SKM-1 treated with dmso at 0.1 percent for 144 hours (cell line): ENCODE data around the gene CAPN3.

ENCODE experiments used
- DNase-seq: peaks from one replicate; lab custom pipeline; 2025; ENCODE audit not compliant: unreplicated experiment; lab: John Stamatoyannopoulos, UW

CAPN3 gene

DNA sequence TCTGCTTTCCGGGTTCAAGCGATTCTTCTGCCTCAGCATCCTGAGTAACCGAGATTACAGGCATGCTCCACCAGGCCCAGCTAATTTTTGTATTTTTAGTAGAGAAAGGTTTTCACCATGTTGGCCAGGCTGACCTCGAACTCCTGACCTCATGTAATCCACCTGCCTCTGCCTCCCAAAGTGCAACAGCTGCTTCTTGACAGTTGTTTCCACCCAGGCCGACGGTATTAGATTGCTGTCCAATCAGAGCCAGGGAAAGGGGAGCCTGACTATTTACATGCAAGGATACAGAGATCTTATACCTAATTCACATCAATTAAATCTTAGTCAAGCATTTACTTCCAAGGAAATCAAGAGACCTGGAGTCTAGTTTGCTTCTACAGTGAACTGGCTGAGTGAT lies 4.0 kb upstream of the CAPN3 start:
- no peak for DNase-seq

GRCh38 chr15:42356851-42357250 lies 2.5 kb upstream of the CAPN3 start:
- DNase-seq, result no peak

GRCh38 chr15:42358141-42358540 lies 1.2 kb upstream of the CAPN3 start:
- no peak for DNase-seq

DNA sequence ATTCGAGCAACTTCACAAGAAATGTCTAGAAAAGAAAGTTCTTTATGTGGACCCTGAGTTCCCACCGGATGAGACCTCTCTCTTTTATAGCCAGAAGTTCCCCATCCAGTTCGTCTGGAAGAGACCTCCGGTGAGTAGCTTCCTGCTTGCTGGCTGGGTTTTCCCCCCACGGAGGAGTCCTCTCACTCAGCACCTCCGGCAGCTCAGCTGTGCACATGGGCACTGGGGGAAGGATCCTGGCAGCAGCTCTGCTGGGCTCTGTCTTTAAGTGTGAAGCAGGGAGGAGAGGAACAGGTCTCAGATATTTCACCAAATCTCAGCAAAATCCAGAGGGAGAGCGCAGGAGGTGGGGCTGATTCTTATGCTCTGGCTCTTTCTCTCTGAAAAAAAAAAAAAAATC lies 684 bp downstream of the CAPN3 start:
- no peak for DNase-seq

DNA sequence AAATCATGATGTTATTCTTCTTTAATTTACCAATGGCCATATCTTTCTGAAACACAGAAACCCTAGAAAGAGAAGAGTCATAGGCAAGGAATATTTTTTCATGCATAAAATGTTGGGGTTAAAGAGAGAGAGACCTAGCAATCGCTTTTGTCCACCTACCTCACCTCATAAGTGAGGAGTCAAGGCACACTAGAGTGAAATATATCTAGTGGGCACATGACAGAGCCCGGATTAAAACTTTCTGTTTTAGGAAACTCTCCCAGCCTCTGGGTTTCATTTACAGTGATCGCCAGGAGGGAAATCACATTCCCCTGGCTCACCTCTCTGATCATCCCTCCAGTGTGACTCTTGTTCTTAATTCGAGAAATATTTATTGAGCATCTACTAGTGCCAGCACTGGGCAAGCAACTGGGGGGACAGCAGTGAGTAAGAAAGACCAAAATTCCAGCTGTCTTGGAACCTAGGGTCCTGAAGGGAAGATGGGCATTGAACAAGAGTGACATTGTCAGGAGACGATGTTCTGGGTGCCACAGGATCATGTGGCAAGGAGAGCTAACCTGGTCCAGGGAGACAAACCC lies 1.3 kb downstream of the CAPN3 start:
- no peak for DNase-seq

DNA sequence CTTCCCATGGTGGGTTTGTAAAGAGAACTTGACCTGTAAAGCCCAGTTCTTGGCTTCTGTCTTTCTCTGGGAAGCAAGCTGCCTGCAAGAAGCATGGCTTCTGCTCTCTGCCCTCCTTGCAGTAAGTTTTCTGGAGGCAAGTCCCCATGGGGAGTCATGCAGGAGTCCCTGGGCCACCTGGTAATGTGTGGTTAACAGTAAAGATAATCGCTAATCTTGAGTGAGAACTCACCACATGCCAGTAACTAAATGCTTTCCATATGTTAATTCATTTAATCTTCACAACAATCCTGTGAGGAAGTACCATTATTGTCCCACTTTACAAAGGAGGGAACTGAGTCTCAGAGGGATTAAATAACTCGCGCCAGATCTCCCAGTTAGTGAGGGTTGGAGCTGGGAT lies 4.2 kb downstream of the CAPN3 start:
- no peak for DNase-seq

DNA sequence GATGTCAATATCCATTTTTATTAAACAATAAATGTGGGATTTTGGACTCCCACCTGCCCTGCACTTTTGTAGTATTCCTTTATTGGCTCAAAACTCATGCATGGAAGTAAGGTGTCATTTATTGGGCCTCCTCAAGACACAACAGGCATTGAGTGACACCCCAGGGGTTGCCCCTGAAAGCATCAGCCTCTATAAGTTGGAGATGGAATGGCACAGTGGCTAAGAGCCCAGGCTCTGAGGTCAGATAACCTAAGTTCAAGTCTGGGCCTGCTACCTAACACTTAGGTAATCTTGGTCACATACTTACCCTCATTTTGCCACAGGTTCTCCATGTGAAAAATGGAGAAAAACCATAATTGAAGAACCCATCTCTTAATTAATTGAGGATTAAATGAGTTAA lies 4.6 kb downstream of the CAPN3 start:
- DNase-seq, result no peak

- no peak for DNase-seq
Measured at GRCh38 chr15:42364529-42364928, 5.2 kb downstream of the CAPN3 start.

DNA sequence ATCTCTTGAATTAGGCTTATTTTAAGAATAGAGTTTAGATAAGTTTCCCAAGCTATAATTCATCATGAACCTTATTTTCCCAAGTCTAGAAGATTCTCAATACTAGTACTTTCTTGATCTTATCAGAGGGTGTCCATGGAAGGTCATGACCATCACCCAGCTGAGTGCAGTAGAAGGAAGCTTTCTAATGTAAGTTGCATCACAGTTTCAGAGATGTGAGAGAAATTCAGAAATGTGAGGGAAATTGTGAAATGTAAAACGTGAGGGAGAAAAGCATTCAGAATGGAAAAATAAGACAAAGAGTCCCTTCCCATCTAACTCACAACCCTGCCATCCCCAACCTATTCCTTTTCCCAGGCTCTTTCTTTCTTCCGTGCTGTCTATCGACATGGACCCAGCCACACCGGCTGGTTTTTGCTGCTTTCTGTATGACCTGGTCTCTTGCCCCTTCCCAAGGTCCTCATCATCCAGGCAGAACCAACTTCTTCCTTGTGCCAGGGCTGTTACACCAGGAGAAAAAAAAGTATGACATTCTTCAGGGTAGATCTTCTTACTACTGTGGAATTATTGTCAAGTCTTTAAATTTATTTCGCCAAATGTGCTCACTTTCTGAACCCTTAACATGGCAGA lies 6.7 kb downstream of the CAPN3 start:
- DNase-seq, result peak; percentile 77

DNA sequence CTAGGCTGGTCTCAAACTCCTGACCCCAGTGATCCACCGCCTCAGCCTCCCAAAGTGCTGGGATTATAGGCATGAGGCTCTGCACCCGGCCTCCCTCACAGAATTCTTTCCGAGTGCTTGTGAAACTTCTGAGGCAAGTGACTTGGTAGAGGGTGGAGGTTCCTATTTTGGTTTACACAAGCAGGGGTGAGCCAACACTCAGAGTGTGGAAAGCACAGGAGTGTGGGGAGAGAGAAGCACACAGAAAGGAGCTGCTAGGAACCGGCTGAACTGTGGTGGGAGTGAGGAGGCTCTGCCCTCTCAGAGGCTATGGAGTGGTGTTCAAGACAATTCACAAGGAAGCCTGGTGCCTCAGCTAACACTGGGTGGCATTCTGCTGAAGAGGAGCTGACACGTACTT lies 7.7 kb downstream of the CAPN3 start:
- DNase-seq, result peak; percentile 93

DNA sequence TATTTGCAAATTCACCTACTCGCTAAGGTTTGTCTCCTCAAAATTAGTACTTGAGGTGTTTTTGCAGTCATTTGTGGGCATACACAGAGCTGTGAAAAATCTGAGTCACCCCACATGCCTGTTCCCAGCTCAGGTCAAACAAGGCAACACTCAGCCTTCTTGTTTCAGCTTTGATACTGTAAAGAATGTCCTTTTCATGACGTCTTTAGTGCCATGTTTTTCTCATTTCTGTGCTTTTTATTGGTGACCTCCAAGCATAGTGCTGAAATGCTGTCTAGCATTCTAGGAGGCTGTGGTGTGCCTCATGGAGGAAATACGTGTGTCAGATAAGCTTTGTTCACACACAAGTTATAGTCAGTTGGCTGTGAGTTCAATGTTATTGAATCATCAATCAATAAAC lies 8.8 kb downstream of the CAPN3 start:
- no peak for DNase-seq

DNA sequence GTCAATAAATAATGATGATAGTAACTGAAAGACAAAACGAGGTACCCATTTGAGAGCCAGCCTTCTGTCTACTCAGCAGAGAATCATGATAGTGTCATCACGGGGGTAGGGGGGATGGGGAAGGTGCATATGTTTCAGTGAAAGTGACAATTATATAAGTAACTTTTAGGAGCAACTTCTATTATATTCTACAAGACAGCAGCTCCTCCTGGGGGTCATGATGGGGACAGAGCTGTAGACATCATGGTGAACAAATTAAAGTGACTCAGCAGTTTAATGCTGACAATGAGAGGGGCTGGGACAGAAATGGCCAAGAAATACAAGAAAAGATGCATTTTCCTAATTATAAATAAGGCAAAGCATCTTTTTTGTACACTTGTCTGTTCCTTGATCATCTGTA lies 11.8 kb downstream of the CAPN3 start:
- peak; percentile 25 for DNase-seq

DNA sequence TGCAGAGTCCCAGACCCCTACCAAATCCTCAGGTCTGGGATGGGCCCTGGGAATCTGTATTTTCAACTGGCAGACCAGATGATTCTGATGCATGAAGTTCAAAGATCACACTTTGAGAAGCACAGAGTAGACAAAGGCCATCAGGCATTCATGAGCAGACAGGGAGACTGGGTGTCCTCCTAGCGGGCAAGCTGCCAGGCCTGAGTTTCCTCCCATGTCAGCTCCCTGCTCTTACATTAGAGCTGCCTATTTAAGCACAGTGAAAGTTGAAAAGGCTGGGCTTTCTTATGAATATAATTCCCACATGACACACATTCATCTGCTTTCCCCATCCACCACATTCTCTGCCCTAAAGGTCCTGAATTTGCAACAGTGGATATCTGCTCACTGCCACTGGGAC lies 14.0 kb downstream of the CAPN3 start:
- DNase-seq, result no peak

DNA sequence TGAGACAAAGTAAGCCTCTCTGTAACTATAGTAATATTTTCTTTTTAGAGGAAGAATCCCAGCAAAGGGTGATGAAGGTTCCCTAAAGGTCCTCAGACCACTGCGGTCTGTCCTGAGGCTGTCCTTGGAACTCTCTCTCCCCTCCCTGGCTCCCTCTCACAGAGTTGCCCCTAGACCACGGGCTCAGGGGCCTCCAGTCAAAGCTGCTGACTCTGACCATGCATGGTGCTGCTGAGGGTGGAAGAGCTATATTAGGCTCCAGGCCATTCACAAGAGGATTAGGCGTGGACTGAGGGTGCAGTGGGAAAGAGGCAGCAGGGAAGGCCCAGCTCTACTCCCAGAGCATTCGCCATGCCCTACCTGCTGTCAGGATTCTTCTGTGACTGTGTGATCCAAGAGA lies 14.6 kb downstream of the CAPN3 start:
- DNase-seq, result no peak

- DNase-seq, result no peak
Measured at GRCh38 chr15:42374810-42375209, 15.5 kb downstream of the CAPN3 start.

DNA sequence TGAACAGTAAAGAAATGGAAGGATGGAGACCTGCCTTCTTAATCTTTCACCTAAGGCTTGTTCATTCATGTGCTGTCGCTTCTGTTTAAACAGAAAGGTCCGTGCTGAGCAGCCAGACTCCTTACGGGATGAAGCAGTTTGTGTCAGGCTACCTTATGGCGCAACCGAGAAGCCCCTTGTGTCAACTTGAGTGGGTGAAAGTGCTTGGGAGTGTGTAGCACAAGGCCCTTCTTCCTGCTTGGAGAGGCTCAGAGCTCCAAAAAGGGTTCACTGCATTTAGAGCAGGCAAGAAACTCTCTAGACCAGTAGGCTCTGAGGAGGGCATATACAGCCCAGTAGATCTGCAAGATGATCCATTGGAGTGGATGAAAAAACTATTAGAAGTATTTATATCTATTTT lies 16.0 kb downstream of the CAPN3 start:
- no peak for DNase-seq

DNA sequence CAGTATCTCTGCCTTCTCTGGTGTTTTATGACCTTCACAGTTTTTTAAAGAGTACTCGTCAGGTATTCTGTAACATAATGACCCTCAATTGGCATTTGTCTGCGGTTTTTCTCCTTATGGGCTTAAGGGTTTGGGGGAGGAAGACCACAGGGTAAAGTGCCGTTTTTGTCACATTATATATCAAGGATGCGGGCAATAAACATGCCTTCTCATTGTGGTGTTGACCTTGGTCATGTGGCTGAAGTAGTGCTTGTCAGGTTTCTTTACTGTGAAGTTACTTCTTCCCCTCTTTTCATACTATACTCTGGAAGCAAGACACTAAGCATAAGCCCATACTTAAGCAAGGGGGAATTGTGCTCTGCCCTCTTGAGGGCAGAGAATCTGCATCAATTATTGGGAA lies 16.6 kb downstream of the CAPN3 start:
- DNase-seq, result no peak

GRCh38 chr15:42378011-42378410 lies 18.7 kb downstream of the CAPN3 start:
- no peak for DNase-seq

GRCh38 chr15:42384597-42384996 lies 25.3 kb downstream of the CAPN3 start:
- DNase-seq, result no peak

DNA sequence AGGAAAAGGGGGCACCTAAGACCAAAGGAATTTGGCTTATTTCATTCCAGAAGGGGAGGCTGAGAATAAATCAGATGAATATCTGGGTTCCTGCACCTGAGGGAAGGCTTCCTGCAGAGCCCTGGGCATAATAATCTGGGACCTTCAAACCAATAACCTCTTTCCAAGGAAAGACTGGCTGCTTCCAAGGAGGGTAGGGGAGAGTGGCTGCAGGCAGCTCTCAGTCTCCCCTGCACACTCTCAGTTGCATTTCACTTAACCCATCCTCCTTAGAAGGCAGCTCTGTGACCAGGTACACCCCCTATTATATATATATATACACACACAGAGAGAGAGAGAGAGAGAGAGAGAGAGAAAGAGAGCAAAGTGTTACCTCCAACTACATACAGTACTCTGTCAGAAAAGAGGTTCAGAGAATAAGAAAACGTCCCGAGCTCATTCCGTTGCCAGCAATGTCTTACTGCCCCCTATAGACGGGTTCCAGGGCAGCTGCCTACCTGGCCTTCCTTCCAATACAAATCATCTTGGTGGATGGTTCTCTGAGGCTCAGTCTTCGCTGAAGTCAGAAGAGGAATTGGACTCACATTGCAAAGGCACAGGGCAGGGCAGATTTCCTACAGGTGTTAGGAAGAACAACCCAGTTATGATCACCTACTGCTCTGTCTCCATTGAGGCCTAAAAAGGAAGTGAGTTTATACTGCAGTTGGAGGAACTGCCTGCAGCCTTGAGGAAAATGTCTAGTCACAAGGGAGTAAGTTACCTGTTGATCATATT lies 26.1 kb downstream of the CAPN3 start:
- peak; percentile 69 for DNase-seq

DNA sequence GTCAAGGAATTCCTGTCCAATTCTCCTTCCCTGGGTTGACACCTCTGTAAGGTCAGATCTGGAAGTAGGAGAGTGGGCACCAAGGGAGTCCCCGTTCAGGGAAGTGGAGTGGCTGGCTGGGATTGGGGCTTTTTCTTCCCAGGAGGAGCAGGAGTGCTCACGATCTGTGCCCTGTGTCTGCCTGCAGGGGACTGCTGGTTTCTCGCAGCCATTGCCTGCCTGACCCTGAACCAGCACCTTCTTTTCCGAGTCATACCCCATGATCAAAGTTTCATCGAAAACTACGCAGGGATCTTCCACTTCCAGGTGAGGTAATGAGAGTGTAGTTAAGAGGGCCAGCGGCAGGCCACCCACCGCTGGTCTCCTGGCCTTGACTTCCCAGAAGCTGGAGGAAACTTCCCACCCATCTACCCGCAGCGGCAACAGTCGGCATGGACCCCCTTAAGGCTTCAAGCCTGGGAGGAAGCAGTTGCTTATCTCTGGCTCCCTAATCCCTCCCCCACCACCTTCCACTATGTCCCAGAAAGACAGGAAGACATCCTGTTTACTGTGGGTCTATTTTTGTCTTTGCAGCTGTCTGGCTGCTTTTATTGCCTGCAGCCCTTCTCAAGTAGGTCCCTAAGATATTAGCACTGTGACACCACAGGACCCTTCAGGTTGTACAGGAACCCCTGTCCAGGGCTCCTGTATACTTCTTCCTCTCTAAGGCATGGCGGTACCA lies 26.8 kb downstream of the CAPN3 start:
- DNase-seq, result no peak

- no peak for DNase-seq
Measured at GRCh38 chr15:42387603-42388002, 28.3 kb downstream of the CAPN3 start.
